Activated CD4-positive, alpha-beta T cell treated with anti-CD3 and anti-CD28 coated beads, Interleukin-2, amount 50 U/mL, for 4 hours (primary cell): ENCODE measurements around the gene MSRB1.
"Not testable (repeated sequence)": the region's sequence is repeated elsewhere in the genome, so short reads cannot be mapped to it uniquely, and the experiment has no call there.

Experiments
- DNase-seq, 2 experiments: peaks; one replicate each; pipeline ENCODE4 v3.0.0-alpha.2; 2020

MSRB1 gene

DNA sequence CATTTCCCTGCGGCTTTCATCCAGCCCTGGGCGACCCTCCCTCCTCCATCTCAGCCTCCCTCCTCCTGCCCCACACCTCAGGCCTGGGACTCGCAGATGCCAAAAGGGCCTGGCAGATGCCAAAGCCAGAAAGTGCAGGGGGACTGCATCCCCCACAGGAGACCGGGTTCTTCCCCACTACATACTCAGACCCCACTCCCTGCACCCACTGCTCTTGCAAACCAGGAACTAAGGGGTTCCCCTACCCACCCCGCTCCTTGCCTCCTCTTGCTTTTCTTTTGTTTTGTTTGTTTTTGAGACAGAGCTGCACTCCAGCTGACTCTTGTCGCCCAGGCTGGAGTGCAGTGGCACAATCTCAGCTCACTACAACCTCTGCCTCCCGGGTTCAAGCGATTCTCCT is 28.0 kb downstream of the MSRB1 start:
- no peak for DNase-seq

DNA sequence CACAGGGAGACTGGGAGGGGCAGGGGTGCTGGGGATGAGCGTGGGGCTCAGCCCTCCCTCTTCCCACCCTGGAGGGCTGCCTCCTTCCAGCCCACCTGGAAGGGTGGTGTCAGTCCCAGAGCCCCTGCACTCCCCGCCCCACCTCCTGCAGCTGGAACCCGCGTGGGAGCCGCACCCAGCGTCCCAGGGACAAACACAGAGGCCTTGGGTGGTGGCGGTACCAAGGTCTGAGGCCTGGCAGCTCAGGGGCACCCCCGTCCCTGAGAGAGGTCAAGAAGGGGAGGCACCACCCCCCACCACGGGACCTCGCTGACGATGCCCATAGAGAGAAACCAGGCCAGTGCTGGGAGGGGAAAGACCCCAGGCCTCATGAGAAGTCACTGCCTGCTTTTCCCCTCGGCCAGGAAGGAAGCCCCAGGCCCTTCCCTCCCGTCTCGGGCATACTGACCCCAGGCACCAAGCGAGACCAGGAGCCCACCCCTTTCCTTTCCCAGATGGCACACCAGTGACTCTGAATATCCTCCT is 28.9 kb downstream of the MSRB1 start:
- DNase-seq, result no peak

DNA sequence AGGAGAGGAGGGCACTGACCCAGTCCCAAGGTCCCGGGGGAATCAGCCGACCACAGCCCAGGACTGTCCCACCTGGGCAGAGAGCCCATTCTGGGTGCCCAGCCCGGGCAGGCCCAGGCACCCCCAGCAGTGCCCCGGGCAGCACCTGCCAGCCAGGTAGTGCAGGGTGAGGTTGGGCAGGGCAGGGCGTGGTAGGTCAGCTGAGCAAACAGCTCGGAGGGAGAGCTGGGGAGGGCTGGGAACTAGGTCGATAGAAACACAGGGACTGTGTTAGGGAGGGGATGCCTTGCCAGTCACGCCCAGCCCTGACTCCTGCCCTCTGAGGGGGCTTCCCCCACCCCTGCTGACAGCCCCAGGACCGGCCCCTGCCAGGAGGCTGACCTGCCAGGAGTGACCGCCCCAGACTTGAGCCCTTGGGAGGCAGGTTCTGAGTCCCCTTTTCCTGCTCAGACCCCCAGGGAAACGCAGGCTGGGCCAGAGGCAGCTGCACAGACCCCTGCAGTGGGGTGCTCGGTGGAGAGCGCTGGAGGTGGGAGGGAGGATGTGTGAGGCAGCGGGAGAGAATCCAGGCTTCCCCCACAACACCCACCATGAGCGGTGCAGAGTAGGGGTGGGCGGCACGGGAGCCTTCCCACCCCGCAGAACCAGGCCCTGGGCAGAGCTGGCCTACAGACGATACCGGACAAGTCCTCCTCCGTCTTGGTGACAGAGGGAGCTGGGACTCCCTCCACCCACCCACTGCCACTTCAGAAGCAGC is 29.5 kb downstream of the MSRB1 start:
- no peak for DNase-seq

DNA sequence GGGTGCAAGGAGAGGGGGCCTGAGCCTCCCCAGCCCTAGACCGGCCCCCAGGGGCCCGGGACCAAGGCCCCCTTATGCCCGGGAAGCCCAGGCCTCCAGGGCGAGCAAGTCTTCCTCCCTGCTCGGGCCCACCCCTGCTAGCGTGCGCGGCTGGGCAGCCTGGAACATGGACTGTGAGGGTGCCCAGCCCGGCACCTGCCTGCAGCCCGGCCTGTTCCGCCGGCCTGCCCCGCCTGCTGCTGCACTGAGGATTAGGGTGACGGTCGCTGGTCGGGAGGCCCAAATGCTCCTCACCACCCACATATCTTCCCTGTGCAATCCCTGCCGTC is 30.8 kb downstream of the MSRB1 start:
- DNase-seq, result no peak

DNA sequence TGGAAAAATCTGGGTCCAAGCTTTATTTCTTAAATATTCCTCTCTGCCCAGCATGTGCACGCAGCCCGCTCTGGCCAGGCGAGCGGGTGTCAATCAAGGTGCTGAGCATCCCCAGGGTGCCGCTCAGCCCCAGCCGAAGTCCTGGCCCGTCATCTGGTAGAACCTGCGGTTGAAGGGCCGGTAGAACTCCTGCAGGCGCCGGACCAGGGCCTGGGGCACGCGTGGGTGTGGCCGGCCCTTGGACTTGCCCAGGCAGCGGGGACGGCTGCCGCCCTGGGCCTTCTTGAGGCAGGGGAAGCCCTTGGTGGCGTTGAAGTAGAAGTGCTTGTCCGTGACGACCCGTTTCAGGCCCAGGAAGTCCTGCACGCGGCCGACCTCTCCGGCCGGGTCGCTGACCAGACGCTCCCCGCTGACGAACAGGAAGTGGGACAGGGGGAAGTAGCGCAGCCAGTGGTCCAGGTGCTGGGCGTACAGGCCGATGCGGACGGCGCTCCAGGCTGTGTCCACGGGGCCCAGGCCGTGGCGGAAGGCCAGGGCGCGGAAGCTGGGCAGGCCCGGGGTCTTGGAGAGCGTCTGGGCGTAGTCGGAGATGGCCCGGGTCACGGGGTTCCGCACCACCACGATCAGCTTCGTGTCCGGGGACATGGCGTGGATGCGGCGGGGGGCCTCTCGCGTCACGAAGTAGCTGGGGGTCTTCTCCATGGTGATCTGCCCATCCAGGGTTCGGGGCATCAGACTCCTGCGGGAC is 31.4 kb downstream of the MSRB1 start:
- DNase-seq, result no peak

DNA sequence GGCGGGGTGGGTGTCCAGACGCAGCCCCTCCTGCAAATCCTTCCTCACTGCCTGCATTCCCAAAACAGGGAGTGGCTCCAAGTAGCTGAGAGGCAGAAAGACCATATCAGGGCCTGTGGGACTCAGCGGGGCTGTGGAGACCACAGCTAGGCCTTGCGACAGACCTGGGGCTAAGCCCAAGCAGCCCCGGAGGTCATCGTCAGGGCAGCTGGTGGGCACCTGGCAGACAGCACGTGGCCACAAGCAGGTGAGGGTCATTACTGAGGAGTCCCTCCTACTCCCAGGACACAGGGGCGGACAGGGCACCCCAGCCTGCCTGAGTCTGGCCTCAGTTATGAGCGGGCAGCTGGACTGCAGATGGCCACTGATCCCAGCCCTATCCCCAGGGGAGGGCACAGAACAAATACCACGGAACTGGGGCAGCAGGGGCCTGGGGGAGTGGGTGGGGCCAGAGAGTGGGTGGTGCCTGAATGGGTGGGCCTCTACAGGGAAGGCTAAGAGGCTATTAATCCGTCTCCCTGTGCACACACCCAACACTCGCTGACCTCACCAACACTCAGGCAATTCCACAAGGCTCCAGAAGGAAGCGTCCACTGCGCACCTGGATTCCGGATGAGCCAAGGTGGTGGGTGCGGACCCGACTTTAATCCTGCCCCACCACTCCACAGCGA is 33.3 kb downstream of the MSRB1 start:
- DNase-seq, result no peak

DNA sequence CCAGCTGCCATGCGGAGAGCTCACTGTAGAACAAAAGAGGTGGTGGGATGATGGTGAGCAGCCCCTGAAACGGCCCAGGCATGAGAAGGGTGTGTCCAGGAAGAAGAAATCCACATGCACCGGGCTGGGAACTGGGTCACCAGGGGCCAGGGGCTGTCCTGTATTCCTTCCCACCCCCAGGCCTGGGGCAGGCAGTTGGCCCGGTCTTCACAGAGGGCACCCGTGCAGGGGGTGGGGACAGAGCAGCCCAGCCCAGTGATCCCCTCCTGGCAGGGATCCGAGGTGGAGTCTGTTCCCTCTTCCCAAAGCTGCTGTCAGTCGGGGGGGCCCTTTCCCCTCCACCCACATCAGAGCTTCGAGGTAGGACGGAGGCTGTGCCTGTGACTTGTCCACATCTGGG is 34.0 kb downstream of the MSRB1 start:
- no peak for DNase-seq

DNA sequence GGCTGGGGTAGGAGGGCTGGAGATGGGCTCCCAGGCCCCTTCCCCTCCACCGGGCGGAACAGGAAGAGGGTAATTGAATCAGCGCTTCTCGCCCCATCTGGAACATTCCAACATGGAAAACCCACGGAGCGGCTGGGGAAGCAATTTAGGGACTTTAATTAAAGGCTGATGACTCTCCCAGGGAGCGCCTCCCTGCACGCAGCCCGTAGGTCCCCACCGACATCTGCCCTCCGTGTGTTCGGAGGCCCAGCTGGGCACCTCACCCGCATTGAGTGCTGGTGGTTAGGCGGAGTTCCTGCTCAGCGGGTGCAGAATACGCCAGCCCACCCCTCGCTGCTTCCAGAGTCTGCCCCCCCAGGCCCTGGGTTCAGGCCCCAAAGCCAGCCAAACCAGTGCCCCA is 34.8 kb downstream of the MSRB1 start:
- DNase-seq, result no peak

DNA sequence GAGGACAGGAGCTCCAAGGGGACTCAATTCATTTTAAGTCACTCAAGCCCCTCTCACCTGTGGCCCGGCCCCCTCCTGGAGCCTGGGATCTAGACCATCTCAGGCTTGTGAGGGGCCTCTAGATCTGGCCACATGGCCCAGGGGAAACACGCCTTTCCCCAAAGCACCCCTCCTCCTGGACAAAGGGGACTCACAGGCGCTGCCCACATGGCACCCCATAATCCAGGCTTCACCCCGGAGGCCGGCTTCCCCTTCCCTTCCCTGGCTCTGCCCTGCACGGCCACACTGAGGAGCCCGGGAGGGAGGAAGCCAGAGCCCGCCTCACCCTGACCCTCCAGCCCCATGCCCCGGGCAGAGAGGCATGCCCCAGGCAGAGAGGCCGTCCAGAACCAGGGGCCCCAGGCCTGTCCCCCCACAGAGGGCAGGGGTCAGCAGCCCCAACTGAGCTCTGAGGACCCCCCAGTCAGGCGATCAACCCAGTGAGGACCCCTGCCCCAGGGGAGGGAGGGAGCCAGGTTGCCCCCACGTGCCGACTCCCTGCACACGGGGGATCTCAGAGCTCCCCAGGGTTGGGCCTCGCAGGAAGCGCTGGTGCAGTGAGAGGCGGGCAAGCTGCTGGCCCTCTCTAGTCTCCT is 35.7 kb downstream of the MSRB1 start:
- DNase-seq, result no peak

DNA sequence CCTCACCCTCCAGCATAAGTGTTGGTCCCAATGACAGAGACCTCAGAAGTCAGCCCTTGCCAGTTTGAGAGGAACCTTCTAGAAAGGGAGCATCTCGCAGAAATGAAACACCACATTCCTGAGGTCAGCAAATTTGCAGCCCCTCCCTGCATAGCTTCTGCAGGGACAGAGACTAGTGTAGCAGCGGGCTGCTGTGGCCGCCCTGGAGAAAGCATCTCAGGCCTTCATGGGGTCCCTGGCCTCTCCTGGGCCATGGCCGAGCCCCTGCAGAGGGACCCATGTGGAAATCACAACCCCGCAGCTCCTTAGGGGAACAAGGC is 36.2 kb downstream of the MSRB1 start:
- DNase-seq, result no peak

DNA sequence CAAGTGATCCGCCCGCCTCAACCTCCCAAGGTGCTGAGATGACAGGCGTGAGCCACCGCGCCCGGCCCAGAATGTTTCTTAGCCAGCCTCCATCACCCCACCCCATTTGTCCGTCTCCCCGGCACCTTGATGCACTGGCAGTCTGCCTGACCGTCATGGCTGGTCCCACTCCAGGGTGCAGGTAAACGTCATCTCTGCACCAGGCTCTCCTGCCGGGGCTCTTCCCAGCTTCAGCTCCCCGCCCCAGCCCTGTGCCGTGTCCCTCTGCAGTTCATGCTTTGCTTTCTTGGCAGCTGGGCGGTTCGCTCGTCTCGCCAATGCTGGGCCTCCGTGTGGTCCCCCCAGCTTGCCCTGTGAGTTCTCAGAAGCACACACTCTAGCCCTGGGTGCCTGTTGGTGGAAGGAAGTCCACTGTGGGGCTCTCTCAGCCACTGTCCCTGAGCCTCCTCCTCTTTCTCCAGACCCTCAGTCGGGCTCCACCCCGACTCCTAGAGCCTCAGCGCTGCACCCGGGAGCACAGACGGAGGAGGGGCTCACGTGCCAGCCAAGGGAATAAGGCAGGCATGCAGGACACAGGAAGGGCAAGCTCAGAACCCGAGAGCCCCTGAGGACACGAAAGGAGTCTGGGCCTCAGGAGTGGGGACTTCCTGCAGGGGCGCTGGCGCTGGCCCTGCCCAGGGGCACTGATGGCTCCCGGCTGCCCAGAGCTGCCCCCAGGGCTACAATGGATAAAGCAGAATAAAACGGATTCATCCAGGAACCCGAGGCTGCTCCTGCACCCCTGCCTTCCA is 36.7 kb downstream of the MSRB1 start:
- no peak for DNase-seq

DNA sequence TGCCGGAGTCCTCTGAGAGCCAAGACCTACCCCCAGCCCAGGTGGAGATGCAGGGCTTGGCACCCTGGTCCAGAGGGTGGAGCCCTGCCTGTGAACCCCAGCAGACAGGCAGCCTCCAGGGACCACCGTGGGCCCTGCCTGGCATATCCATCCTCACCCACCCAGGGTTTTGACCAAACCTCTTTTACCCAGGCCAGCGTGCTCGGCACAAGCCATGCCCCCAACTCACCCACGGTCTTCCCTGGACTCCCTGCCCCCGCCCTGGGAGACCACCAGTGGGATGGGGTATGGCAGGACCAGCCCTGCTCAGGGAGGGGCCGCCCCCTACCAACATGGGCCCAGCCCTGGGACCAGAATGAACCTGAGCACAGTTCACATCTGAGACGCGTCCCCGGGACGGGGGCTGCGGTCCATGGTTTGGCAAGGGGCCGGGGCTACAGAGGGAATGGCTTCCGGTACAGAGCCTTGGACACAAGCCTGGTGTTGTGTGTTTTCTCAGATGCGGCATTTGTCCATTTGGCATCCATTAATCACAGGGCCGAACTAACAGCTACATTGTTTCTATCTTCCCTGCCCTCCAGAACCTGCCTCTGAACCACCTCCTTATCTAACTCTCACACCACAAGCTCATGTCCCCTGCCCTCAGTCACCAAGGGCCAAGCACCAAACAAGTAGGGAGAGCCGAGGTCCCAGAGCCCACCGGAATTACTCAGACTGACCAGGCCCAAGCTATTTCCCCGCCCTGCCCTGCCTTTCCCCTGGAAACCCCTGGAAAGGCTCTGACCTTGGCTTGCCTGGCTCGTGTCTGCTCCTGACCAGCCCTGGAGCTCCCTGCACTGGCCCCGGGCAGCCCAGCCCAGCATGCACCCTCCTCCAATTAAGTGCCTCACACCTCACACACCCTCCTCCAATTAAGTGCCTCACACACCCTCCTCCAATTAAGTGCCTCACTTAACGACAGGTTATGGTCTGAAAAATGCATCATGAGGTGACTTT is 38.9 kb downstream of the MSRB1 start:
- DNase-seq, result no peak

DNA sequence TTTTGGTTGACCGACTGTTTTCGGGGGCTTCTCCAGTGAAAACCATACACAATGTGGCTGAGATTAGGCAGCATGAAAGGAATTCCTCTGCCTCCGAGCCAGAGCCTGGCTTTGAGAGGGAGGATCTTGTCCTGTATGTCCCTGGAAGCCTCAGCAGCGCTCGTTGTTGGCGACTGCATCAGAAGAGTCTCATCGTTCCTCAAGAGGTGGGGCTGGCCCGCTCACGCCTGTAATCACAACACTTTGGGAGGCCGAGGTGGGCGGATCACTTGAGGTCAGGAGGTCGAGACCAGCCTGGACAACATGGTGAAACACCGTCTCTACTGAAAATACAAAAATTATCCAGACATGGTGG is 39.8 kb downstream of the MSRB1 start:
- no peak for DNase-seq

DNA sequence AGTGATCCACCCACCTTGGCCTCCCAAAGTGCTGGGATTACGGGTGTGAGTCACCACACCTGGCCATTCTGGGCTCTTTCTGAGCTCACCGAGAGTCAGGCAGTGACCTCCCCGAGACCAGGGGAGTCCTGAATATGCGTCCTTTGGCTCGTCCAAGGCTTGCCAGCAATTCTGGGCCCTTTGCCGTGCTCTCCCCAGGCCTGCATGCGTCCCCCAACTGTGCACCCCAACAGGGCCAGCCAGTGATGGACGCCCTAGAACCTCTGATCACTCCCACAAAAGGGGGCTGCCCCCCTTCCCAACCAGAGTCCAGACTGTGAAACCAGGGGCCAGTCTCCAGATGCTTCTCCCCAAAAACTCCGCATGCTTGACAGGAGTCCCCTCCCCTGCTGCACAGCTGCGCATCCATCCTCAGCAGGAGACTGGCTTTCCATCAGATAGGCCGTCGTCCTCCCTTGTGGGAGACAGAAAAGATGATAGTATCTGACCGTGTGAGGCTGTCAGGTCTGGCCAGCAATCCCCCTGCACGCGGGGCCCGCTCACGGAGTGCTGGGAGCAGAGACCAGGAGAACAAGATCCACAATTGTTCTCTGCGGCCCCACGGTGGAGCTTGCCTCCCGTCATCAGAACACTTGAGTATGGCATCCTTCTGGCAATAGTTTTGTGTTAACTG is 40.3 kb downstream of the MSRB1 start:
- DNase-seq, result no peak

DNA sequence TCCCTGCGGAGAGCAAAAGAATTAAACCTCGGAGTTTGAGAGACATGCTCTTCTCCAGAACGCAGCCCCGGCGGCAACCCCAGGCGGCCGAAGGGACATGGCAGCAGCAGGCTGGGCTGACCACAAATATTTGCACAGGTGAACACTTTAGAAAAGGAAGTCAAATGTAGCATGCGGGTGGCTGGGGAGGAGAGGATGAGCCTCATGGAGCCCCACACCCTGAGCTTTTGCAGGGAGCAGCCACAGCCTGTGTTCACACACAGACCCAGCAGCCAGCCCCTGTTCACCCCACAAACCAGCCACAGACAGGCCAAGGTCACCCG is 42.6 kb downstream of the MSRB1 start:
- no peak for DNase-seq

DNA sequence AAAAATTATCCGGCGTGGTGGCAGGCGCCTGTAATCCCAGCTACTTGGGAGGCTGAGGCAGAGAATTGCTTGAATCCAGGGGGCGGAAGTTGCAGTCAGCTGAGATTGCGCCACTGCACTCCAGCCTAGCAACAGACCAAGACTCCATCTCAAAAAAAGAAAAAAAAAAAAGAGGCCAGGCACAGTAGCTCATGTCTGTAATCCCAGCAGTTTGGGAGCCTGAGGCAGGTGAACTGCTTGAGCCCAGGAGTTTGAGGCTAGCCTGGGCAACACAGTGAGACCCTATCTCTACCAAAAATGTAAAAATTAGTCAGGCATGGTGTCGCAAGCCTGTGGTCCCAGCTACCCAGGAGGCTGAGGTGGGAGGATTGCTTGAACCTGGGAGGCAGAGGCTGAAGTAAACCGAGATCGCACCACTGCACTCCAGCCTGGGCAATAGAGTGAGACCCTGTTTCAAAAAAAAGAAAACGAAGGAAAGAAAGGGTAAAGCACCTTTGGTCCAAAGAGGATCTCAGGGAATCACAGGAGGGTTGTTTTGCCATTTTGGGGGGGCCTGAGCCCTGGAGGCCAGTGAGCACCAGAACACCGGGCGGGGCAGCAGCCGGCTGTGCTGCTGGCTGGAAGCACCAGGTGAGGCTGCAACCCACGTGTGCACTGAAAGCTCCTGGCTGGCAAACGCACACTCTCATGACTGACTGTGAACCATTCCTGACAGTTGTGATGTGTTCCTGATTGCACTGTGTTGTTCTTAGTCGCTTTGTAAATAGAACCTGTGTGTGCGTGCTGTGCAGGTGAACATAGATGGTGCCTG is 43.2 kb downstream of the MSRB1 start:
- DNase-seq, result no peak

DNA sequence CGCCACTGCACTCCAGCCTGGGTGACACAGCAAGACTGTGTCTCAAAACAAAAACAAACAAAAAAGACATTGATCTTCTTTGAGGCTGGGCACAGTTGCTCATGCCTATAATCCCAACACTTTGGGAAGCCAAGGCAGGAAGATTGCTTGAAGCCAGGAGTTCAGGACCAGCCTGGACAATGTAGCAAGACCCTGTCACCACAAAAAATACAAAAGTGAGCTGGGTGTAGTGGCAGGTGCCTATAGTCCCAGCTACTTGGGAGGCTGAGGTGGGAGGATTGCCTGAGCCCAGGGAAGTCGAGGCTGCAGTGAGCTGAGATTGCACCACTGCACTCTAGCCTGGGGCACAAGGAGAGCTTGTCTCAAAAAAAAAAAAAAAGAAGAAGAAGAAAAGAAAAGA is 45.3 kb downstream of the MSRB1 start:
- DNase-seq, result not testable (repeated sequence)

DNA sequence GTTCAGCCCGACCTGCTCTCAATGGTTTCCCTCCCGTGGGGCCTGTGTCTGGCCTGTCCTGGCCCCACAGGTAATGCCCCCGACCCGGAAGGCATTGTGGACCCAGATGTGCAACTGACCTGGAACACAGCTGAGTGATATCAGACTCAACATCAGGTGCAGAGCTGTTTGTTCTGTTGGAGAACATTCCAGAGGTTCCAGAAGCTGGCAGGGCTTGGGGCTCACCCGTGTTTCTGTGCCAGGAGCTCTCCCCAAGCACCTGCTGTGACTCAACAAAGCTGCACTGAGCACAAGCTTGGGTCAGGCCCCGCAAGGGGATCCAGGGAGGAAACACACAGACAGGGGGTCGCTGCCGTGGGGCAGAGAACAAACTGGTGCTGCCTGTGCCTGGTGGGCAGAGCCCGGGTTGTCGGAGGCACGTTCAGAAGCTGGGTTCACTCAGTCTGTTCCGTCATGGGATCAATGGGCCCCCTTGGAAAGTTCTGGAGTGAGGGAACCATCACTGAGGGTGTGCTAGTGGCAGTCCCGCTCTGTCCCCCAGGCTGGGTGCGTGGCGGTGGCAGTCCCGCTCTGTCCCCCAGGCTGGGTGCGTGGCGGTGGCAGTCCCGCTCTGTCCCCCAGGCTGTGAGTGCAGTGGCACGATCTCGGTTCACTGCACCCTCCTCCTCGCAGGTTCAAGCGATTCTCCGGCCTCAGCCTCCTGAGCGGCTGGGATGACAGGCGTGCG is 46.9 kb downstream of the MSRB1 start:
- no peak for DNase-seq

DNA sequence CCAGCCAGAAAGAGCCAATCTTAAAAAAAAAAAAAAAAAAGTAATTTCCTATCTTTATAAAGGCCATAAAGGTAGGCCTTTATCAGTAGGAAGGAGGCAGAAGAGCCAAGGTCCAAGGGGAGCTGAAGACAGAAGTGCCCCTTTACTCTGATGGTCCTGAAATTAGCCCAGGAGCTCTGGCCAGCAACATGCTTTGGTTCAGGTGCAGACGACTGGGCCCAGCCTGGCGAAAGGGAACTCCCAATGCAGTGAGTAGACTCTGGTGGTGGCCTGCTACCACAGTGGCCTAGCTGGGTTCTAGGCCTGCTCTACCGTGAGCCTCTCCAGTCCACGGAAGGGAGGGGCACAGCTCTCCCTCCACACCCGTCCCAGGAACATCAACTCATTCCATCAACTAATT is 47.9 kb downstream of the MSRB1 start:
- no peak for DNase-seq

DNA sequence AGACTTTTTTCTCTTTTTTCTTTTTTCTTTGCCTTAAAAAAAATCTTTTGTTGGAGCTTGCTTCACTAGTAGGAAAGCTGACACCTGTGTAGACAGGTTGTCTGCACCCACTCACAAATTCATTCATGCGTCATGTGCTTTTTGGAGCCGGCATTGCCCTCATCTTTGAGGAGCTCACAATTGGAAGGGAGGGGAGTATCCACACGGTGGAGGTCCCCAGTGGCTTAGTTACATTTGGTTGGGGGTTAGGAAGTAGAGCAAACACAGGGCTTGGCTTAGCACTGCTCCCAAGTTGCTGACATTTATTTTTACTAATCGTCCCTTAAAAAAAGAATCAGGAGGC is 52.3 kb downstream of the MSRB1 start:
- no peak for DNase-seq
